ENCODE results near the gene LCK.
A peak's percentile ranks its signal among the peaks of the same experiment; 100 is the strongest.

The LCK gene

DNA sequence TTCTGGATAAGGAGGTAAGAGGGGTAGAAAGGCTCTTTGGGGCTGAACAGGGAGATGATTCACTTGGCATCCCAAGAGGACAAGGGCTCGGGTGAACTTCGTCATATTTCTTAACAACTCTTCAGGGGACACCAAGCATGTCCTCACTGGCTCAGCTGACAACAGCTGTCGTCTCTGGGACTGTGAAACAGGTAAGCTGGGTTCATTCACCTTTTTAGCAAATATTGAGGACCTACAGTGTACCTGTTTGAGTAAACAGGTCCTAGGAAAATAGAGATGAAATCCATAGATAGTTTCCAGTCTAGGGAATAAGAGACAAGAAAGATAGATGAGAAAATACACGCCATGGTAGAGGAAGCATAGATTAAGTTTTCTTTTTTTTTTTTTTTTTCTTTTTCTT lies 26.8 kb upstream of the LCK start:
- H3K27ac ChIP-seq: no peak overlapping the region
- TF ChIP-seq, protein P1, sequence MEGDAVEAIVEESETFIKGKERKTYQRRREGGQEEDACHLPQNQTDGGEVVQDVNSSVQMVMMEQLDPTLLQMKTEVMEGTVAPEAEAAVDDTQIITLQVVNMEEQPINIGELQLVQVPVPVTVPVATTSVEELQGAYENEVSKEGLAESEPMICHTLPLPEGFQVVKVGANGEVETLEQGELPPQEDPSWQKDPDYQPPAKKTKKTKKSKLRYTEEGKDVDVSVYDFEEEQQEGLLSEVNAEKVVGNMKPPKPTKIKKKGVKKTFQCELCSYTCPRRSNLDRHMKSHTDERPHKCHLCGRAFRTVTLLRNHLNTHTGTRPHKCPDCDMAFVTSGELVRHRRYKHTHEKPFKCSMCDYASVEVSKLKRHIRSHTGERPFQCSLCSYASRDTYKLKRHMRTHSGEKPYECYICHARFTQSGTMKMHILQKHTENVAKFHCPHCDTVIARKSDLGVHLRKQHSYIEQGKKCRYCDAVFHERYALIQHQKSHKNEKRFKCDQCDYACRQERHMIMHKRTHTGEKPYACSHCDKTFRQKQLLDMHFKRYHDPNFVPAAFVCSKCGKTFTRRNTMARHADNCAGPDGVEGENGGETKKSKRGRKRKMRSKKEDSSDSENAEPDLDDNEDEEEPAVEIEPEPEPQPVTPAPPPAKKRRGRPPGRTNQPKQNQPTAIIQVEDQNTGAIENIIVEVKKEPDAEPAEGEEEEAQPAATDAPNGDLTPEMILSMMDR (IDR thresholded peaks at IDR 0.05): no peak
- TF ChIP-seq ZFX (IDR thresholded peaks at IDR 0.05; ENCODE audit: borderline replicate concordance): no peak

DNA sequence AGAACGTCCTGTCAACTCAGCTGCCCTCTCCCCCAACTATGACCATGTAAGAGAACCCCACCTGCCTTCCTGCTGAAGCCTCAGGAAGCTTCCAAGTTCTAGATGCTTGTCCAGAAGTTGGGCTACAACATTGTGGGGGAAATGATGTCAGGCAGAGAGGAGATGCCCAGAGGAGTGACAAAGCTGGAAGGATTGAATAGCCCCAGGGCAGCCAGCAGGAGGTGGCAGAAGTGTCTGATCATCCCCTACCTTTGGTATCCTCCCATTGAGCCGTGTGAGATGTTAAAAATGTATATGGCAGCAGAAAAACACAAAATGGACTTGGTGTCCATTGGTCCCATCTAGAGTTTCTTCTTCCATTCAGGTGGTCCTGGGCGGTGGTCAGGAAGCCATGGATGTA lies 22.3 kb upstream of the LCK start:
- TF ChIP-seq, protein P1 (IDR thresholded peaks at IDR 0.05): no peak
- no peak for TF ChIP-seq ZFX (IDR thresholded peaks at IDR 0.05; ENCODE audit: borderline replicate concordance)
- H3K27ac ChIP-seq: no peak overlapping the region

DNA sequence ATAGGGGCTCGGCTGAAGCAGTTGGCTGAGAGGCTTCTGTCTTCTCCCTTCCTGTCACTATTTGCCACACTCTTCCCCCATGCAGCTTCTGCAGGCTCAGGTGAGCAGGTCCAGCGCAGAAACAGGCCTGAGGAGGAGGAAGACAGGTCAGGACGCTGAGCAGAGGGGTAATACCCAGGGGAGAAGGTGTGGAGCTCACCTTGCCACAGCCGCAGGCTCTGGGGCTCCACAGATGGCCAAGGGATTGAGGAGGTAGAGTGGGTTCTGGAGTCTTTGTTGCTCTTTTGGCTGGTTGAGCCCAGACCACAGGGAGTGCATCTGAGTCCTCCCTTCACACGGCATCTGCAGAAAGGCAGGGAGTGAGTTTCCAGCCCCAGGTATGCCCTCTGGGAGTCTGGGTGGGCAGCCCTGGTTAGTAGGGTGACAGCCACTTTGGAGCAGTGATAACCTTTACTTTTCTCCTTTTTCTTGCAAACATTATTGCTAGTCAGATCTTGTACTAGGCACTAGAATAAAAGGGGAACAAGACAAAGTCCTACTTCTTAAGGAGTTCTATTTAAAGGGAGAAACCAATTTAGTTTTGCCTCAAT lies 19.1 kb upstream of the LCK start:
- no peak for TF ChIP-seq ZFX (IDR thresholded peaks at IDR 0.05; ENCODE audit: borderline replicate concordance)
- TF ChIP-seq, protein P1 (IDR thresholded peaks at IDR 0.05): no peak
- 0 out of 2 replicates have a peak overlapping the region, but pooled peaks have one; percentile 5 for H3K27ac ChIP-seq

DNA sequence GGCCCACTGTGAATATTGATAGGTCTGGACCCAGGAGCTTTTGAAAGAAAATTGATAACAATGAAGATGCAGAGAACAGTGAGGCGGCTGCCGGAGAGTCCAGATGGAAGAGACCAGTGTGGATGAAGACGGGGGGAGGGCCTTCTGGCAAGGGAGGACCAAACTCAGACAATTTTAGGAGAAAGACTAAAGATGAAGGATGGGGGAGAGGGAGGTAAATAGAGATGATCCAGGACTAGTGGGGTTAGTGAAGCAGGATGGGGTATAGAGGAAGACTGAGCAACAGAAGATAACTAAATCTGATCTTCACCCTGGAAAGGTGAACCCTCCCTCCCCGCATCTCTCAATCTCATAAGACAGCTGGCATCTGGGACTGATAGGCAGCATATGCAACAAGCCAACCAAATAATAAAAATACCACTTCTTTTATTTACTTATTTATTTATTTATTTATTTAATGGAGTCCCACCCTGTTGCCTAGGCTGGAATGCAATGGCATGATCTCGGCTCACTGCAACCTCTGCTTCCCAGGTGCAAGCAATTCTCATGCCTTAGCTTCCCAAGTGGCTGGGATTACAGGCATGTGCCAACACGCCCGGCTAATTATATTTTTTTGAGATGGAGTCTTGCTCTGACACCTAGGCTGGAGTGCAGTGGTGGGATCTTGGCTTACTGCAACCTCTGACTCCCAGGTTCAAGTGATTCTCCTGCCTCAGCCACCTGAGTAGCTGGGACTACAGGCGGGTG lies 18.3 kb upstream of the LCK start:
- no peak overlapping the region for H3K27ac ChIP-seq
- no peak for TF ChIP-seq ZFX (IDR thresholded peaks at IDR 0.05; ENCODE audit: borderline replicate concordance)
- TF ChIP-seq, protein P1 (IDR thresholded peaks at IDR 0.05): no peak

DNA sequence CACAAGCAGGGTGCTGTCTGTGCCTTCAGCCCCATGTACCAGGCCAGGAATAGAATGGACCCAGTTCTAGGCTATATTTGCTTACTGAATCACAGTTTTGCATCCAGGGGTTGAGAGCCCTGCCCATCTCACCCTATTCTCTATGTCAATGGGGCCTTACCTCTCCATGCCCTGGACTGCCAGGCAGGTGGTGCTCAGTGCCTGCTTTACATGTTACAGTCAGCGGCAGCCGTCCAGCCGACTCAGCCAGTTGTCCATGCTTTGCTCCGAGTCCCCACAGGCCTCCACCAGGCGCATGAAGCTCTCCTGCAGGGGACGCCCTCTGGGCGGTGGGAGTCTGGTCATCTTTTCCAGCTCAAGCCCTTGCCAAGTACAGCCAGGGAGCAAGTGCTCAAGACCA lies 16.3 kb upstream of the LCK start:
- no peak overlapping the region for H3K27ac ChIP-seq
- TF ChIP-seq, protein P1 (IDR thresholded peaks at IDR 0.05): no peak
- no peak for TF ChIP-seq ZFX (IDR thresholded peaks at IDR 0.05; ENCODE audit: borderline replicate concordance)

DNA sequence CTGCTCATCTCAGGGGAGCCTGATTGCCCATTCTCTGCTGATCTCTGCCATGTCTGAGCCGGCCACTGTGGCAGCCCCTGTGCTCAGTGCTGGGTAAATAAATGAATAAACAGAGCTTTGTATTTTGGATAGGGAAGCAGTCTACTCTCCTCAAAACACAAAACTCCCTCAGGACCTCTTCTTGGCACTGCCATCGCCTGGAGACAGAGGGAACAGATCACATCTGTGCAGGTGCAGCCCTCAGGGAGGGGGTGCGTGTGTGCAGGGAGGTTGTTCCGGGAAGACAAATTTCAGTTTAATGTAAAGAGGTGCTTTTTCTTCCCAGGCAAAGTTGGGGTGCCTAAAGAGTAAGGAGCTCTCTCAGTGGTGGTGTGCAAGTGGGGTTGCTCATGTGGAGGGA lies 11.7 kb upstream of the LCK start:
- peak overlapping the region; percentile 70; the same call in 1 of the 2 replicates for H3K27ac ChIP-seq
- TF ChIP-seq, protein P1 (IDR thresholded peaks at IDR 0.05): no peak
- no peak for TF ChIP-seq ZFX (IDR thresholded peaks at IDR 0.05; ENCODE audit: borderline replicate concordance)

DNA sequence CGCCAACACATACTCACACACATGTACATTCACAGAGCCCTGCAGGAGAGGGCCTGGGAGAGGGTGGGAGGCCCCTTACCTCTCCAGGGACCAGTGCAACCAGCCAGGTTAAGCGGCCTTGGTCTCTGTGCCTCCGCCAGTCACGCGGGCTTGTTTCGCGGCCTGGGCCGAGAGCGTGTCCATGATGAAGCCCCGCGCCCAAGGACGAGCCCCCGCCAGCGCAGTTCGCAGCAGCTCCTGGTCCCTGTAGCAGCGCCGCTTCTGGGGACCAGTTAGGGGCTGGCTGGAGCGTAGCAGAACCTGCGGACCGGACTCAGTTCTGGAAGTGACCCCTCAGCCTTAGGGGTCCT lies 11.3 kb upstream of the LCK start:
- no peak for TF ChIP-seq ZFX (IDR thresholded peaks at IDR 0.05; ENCODE audit: borderline replicate concordance)
- TF ChIP-seq, protein P1 (IDR thresholded peaks at IDR 0.05): no peak
- peak overlapping the region; percentile 70 for H3K27ac ChIP-seq

Measured in 22Rv1 (cell line).